IMR-90 (cell line): ENCODE data around the gene ZNF507. TPM values are rescaled to one million over a fixed set of nuclear protein-coding genes. Genes with fewer than 3 reads are reported as not detected.

ENCODE experiments used
- ATAC-seq: fragments of 200-7000 bp; cut with Tn5 transposase; 2 replicates; pipeline ENCODE4 v1.9.1; 2020; ENCODE audit warnings: low read depth, mild to moderate bottlenecking, moderate library complexity
- BruUV-seq: library from RNA; stranded (reverse); fragments of 400-500 nt; replicated peaks from 2 replicates; lab custom pipeline; 2021; lab: Mats Ljungman, UMichigan
- CTCF ChIA-PET: fragments of 300-600 bp; formaldehyde crosslinking; extraction: SDS; loops from one replicate; lab custom pipeline; 2021; ENCODE audit warnings: antibody characterized with exemption; lab: Yijun Ruan, JAX
- POLR2A ChIA-PET: fragments of 300-600 bp; sonication (Branson Sonifier 250); formaldehyde crosslinking; loops from one replicate; lab custom pipeline; 2022; ENCODE audit warnings: antibody characterized with exemption; ENCODE audit not compliant: unreplicated experiment; lab: Charles Lee
- DNase-seq: peaks from one replicate; pipeline ENCODE4 v3.0.0; 2013
- H2AFZ ChIP-seq: replicated peaks from 2 replicates; pipeline ENCODE3; 2013; ENCODE audit warnings: low read length, mild to moderate bottlenecking; ENCODE audit not compliant: poor library complexity
- H2AK5ac ChIP-seq: 2 replicates; pipeline ENCODE4 v1.6.1; 2013; ENCODE audit warnings: low read depth, low read length, inconsistent platforms
- H2AK9ac ChIP-seq: replicated peaks from 2 replicates; pipeline ENCODE3; 2013; ENCODE audit warnings: mild to moderate bottlenecking, low read depth, low read length, moderate library complexity; ENCODE audit not compliant: poor library complexity
- H2BK120ac ChIP-seq: 2 replicates; pipeline ENCODE4 v1.6.1; 2013; ENCODE audit warnings: low read depth, low read length, inconsistent platforms
- H2BK15ac ChIP-seq: 3 replicates; pipeline ENCODE4 v1.6.1; 2013; ENCODE audit warnings: low read depth, low read length, inconsistent platforms
- H2BK20ac ChIP-seq: 2 replicates; pipeline ENCODE4 v1.6.1; 2013; ENCODE audit warnings: low read depth, mild to moderate bottlenecking, inconsistent platforms, low read length, moderate library complexity
- H2BK5ac ChIP-seq: 2 replicates; pipeline ENCODE4 v1.6.1; 2013; ENCODE audit warnings: mild to moderate bottlenecking, low read depth, low read length, inconsistent platforms; ENCODE audit not compliant: poor library complexity, severe bottlenecking
- H3K14ac ChIP-seq: replicated peaks from 2 replicates; pipeline ENCODE4 v1.6.1; 2013; ENCODE audit warnings: low read depth, low read length, inconsistent platforms
- H3K18ac ChIP-seq: 2 replicates; pipeline ENCODE4 v1.6.1; 2013; ENCODE audit warnings: low read depth, low read length, control low read depth
- H3K23ac ChIP-seq: 2 replicates; pipeline ENCODE4 v1.6.1; 2013; ENCODE audit warnings: low read depth, low read length, inconsistent platforms
- H3K27ac ChIP-seq: 2 replicates; pipeline ENCODE4 v1.5.1; 2013; ENCODE audit warnings: mild to moderate bottlenecking, control low read depth, low read length; ENCODE audit not compliant: insufficient read depth
- H3K27me3 ChIP-seq: 2 replicates; pipeline ENCODE4 v1.6.1; 2013; ENCODE audit warnings: low read length; ENCODE audit not compliant: control insufficient read depth, insufficient read depth
- H3K36me3 ChIP-seq: 2 replicates; pipeline ENCODE4 v1.6.1; 2013; ENCODE audit warnings: low read length, mixed read lengths; ENCODE audit not compliant: control insufficient read depth, insufficient read depth
- H3K4ac ChIP-seq: 2 replicates; pipeline ENCODE4 v1.6.1; 2013; ENCODE audit warnings: low read depth, low read length, inconsistent platforms
- H3K4me1 ChIP-seq: 2 replicates; pipeline ENCODE4 v1.6.1; 2013; ENCODE audit warnings: low read length, mixed read lengths; ENCODE audit not compliant: control insufficient read depth, insufficient read depth
- H3K4me2 ChIP-seq: 2 replicates; pipeline ENCODE4 v1.6.1; 2013; ENCODE audit warnings: low read depth, mild to moderate bottlenecking, control low read depth, low read length, moderate library complexity
- H3K4me3 ChIP-seq: 2 replicates; pipeline ENCODE4 v1.5.1; 2013; ENCODE audit warnings: low read depth, mild to moderate bottlenecking, control low read depth, low read length, moderate library complexity; ENCODE audit not compliant: insufficient read depth
- H3K56ac ChIP-seq: 2 replicates; pipeline ENCODE4 v1.6.1; 2013; ENCODE audit warnings: low read length, inconsistent platforms; ENCODE audit not compliant: insufficient read depth; ENCODE audit errors: extremely low read depth
- H3K79me1 ChIP-seq, 2 experiments: 2 replicates each; pipeline ENCODE4 v1.6.1; 2013; ENCODE audit warnings: low read length in 2 of 2, inconsistent platforms in 1 of 2, low read depth in 1 of 2
- H3K9ac ChIP-seq: 2 replicates; pipeline ENCODE4 v1.6.1; 2013; ENCODE audit warnings: low read depth, low read length, control low read depth
- H3K9me1 ChIP-seq: 2 replicates; pipeline ENCODE4 v1.6.1; 2013; ENCODE audit warnings: low read length, inconsistent platforms; ENCODE audit not compliant: insufficient read depth
- H3K9me3 ChIP-seq: 2 replicates; pipeline ENCODE4 v1.6.1; 2013; ENCODE audit warnings: low read length; ENCODE audit not compliant: control insufficient read depth, insufficient read depth
- H4K20me1 ChIP-seq: 2 replicates; pipeline ENCODE4 v1.6.1; 2013; ENCODE audit warnings: low read length, inconsistent platforms; ENCODE audit not compliant: insufficient read depth
- H4K5ac ChIP-seq: 2 replicates; pipeline ENCODE4 v1.6.1; 2013; ENCODE audit warnings: mild to moderate bottlenecking, low read depth, low read length, control low read depth
- H4K8ac ChIP-seq, 2 experiments: 2 replicates each; pipeline ENCODE4 v1.6.1; 2013; ENCODE audit warnings: low read depth in 2 of 2, low read length in 2 of 2, control low read depth in 1 of 2, inconsistent platforms in 1 of 2
- H4K91ac ChIP-seq: 2 replicates; pipeline ENCODE4 v1.6.1; 2013; ENCODE audit warnings: low read depth, low read length, inconsistent platforms; ENCODE audit not compliant: insufficient read depth
- BHLHE40 ChIP-seq: fragments of 150-350 bp; IDR thresholded peaks from 2 replicates; pipeline ENCODE4 v1.6.1; 2016; ENCODE audit warnings: mild to moderate bottlenecking, low read depth, low read length
- CEBPB ChIP-seq: IDR thresholded peaks from 2 replicates; pipeline ENCODE4 v1.6.1; 2012; ENCODE audit warnings: low read depth, low read length, improper control_type of control experiment
- CHD1 ChIP-seq: IDR thresholded peaks from 2 replicates; pipeline ENCODE4 v1.6.1; 2012; ENCODE audit warnings: low read depth, low read length, improper control_type of control experiment
- FOS ChIP-seq: fragments of 150-350 bp; IDR thresholded peaks from 2 replicates; pipeline ENCODE4 v1.6.1; 2016; ENCODE audit warnings: low read depth, low read length
- MAFK ChIP-seq: IDR thresholded peaks from 2 replicates; pipeline ENCODE4 v1.6.1; 2012; ENCODE audit warnings: low read depth, low read length, improper control_type of control experiment
- MAZ ChIP-seq: IDR thresholded peaks from 2 replicates; pipeline ENCODE4 v1.6.1; 2012; ENCODE audit warnings: low read depth, mild to moderate bottlenecking, low read length, improper control_type of control experiment, moderate library complexity, borderline replicate concordance
- MXI1 ChIP-seq: IDR thresholded peaks from 2 replicates; pipeline ENCODE4 v1.6.1; 2012; ENCODE audit warnings: low read depth, mild to moderate bottlenecking, low read length, moderate library complexity, borderline replicate concordance
- NFE2L2 ChIP-seq: fragments of 150-350 bp; IDR thresholded peaks from 2 replicates; pipeline ENCODE4 v1.6.1; 2016; ENCODE audit warnings: low read depth, mild to moderate bottlenecking, low read length
- POLR2A ChIP-seq: IDR thresholded peaks from 2 replicates; pipeline ENCODE4 v1.6.1; 2012; ENCODE audit warnings: mild to moderate bottlenecking, low read depth, low read length
- RAD21 ChIP-seq: IDR thresholded peaks from 2 replicates; pipeline ENCODE4 v1.6.1; 2012; ENCODE audit warnings: low read length, improper control_type of control experiment
- RCOR1 ChIP-seq: IDR thresholded peaks from 2 replicates; pipeline ENCODE4 v1.6.1; 2012; ENCODE audit warnings: mild to moderate bottlenecking, low read length, improper control_type of control experiment; ENCODE audit not compliant: insufficient replicate concordance
- RFX5 ChIP-seq: IDR thresholded peaks from 2 replicates; pipeline ENCODE4 v1.8.0; 2012; ENCODE audit warnings: low read depth, mild to moderate bottlenecking, low read length, moderate library complexity
- SMC3 ChIP-seq: fragments of 150-350 bp; IDR thresholded peaks from 2 replicates; pipeline ENCODE4 v1.6.1; 2016; ENCODE audit warnings: low read depth, mild to moderate bottlenecking, antibody characterized with exemption, low read length, moderate library complexity
- whole genome bisulfite sequencing, 2 experiments: methylation state at CpG; one replicate each; pipeline versions ENCODE4 v1.1.5 to v1.1.7; 2013; ENCODE audit warnings: missing lambda C conversion rate in 2 of 2; ENCODE audit not compliant: insufficient read length in 1 of 2; ENCODE audit errors: extremely low coverage in 2 of 2; 5-methylcytosine and 5-hydroxymethylcytosine counted together
- dilution Hi-C: fragments of 300-500 bp; cut with HindIII; formaldehyde crosslinking; loops from one replicate; pipeline ENCODE4 v1.14.3; 2018; ENCODE audit warnings: low sequenced_read_pairs; ENCODE audit not compliant: unreplicated experiment
- in situ Hi-C: fragments of 300-500 bp; cut with MboI; formaldehyde crosslinking; loops from 3 replicates; pipeline ENCODE4 v1.14.3; 2019; ENCODE audit warnings: low sequenced_read_pairs, inconsistent platforms, mixed read lengths
- intact Hi-C: fragments of 100-400 bp; cut with micrococcal nuclease; formaldehyde crosslinking; loops from 2 replicates; pipeline ENCODE4 v1.10.0; 2022
- polyA plus RNA-seq, 3 experiments: library from polyadenylated mRNA; depleted of rRNA; stranded (reverse); fragments of >200 nt; gene quantifications; 2 replicates each; pipeline ENCODE4 v1.2.3, GENCODE V29; 2012; ENCODE audit warnings: low replicate concordance in 1 of 3
- total RNA-seq: library from RNA; depleted of rRNA; stranded (reverse); fragments of >200 nt; gene quantifications from 2 replicates; pipeline ENCODE4 v1.2.3, GENCODE V29; 2012
- TF ChIP-seq, protein P1 (sequence below): fragments of 150-350 bp; IDR thresholded peaks from 2 replicates; pipeline ENCODE4 v1.6.1; 2016; ENCODE audit warnings: low read depth, mild to moderate bottlenecking, low read length, moderate library complexity, borderline replicate concordance
- TF ChIP-seq, protein P2 (sequence below): conservative IDR thresholded peaks from 2 replicates; pipeline ENCODE4 v1.5.1; 2012; ENCODE audit warnings: mild to moderate bottlenecking, low read depth, low read length, improper control_type of control experiment
- TF ChIP-seq, protein P3 (sequence below): fragments of 150-350 bp; IDR thresholded peaks from 2 replicates; pipeline ENCODE4 v1.6.1; 2017; ENCODE audit warnings: mild to moderate bottlenecking, antibody characterized with exemption, low read length, low read depth

Gene ZNF507
- total and polyA plus RNA-seq, 2 of the 4 experiments (the other 2 are of a cell fraction) = 9.6 to 19.9 TPM

DNA sequence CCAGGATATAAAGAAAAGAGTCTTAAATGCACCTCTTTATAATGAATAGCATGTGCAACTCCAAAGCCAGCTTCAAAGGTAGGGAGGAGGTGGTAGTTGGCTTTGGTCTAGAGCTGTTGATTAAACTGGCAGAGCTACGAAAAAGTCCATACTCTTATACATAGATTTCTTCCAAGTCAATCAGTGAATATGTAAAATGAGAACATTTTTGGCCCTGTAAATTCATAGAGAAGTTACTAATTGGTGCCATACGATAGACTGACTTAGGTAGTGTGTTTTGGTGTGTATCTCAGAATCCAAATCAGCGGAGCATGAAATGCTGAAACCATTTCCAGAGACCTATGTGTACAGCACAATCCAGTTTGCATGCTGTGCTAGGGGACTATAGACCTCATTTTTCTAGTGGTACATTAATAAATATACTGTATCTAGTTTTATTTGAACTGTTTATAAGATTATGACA is 43.0 kb downstream of the ZNF507 start:
- no peak overlapping the region for H2AFZ ChIP-seq
- no peaks in the 10 kb centered on the region for H4K20me1 ChIP-seq
- DNase-seq = no peak
- no peak overlapping the region for H3K4me2 ChIP-seq
- no peak overlapping the region for H4K8ac ChIP-seq
- dilution Hi-C loops (no loop called here), in situ Hi-C loops (no loop called here), intact Hi-C loops (no loop called here)
- POLR2A ChIA-PET = no interaction called here
- no peak overlapping the region for H3K4ac ChIP-seq
- H2BK5ac ChIP-seq = no peak overlapping the region
- H4K5ac ChIP-seq = no peak overlapping the region
- H3K79me1 ChIP-seq = peaks cover 4 to 6% of the 10 kb centered on the region in 2 experiments; a peak in 2 of 4 replicates
- no peak overlapping the region for H3K18ac ChIP-seq
- H2AK9ac ChIP-seq = no peak overlapping the region
- peaks cover 2% of the 10 kb centered on the region; the same call in 1 of the 2 replicates for H3K4me1 ChIP-seq
- no peak overlapping the region for H3K14ac ChIP-seq
- H2BK15ac ChIP-seq = no peak overlapping the region
- no peak overlapping the region for H3K9ac ChIP-seq
- BruUV-seq = no TSS peak
- H3K9me1 ChIP-seq = no peaks in the 10 kb centered on the region
- no peak overlapping the region for H3K56ac ChIP-seq
- no peaks in the 10 kb centered on the region for H3K9me3 ChIP-seq
- TF ChIP-seq, protein P1, sequence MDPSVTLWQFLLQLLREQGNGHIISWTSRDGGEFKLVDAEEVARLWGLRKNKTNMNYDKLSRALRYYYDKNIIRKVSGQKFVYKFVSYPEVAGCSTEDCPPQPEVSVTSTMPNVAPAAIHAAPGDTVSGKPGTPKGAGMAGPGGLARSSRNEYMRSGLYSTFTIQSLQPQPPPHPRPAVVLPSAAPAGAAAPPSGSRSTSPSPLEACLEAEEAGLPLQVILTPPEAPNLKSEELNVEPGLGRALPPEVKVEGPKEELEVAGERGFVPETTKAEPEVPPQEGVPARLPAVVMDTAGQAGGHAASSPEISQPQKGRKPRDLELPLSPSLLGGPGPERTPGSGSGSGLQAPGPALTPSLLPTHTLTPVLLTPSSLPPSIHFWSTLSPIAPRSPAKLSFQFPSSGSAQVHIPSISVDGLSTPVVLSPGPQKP = no peak
- TF ChIP-seq CEBPB (no peak), CHD1 (no peak), FOS (no peak), BHLHE40 (no peak), MAFK (no peak), RFX5 (no peak), MAZ (no peak), RCOR1 (no peak), MXI1 (no peak), NFE2L2 (no peak), POLR2A (no peak), SMC3 (no peak), RAD21 (no peak)
- TF ChIP-seq, protein P2, sequence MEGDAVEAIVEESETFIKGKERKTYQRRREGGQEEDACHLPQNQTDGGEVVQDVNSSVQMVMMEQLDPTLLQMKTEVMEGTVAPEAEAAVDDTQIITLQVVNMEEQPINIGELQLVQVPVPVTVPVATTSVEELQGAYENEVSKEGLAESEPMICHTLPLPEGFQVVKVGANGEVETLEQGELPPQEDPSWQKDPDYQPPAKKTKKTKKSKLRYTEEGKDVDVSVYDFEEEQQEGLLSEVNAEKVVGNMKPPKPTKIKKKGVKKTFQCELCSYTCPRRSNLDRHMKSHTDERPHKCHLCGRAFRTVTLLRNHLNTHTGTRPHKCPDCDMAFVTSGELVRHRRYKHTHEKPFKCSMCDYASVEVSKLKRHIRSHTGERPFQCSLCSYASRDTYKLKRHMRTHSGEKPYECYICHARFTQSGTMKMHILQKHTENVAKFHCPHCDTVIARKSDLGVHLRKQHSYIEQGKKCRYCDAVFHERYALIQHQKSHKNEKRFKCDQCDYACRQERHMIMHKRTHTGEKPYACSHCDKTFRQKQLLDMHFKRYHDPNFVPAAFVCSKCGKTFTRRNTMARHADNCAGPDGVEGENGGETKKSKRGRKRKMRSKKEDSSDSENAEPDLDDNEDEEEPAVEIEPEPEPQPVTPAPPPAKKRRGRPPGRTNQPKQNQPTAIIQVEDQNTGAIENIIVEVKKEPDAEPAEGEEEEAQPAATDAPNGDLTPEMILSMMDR = no peak
- TF ChIP-seq, protein P3, sequence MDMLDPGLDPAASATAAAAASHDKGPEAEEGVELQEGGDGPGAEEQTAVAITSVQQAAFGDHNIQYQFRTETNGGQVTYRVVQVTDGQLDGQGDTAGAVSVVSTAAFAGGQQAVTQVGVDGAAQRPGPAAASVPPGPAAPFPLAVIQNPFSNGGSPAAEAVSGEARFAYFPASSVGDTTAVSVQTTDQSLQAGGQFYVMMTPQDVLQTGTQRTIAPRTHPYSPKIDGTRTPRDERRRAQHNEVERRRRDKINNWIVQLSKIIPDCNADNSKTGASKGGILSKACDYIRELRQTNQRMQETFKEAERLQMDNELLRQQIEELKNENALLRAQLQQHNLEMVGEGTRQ = no peak
- CTCF ChIA-PET = no interaction called here
- H3K27me3 ChIP-seq = no peaks in the 10 kb centered on the region
- no peak overlapping the region for H3K23ac ChIP-seq
- no peak overlapping the region for H2BK120ac ChIP-seq
- no CpG with 5 or more reads among the region's 3 CpGs for WGBS, 2 experiments
- ATAC-seq = no peak
- no peak overlapping the region for H3K27ac ChIP-seq
- H3K36me3 ChIP-seq = peaks cover 11% of the 10 kb centered on the region
- H2AK5ac ChIP-seq = no peak overlapping the region
- H2BK20ac ChIP-seq = no peak overlapping the region
- no peak overlapping the region for H3K4me3 ChIP-seq
- H4K91ac ChIP-seq = no peak overlapping the region
